ENCODE data around the gene BTD. TPM values are rescaled to one million over a fixed set of nuclear protein-coding genes. Genes with fewer than 3 reads are reported as not detected.

Gene BTD
- polyA plus RNA-seq, 5 donors = 12.2 to 18.5 (median 15.9) TPM

GRCh38 chr3:15659254-15659975 is 57.9 kb downstream of the BTD start:
- DNase-seq = no peak

GRCh38 chr3:15660055-15660935 is 58.8 kb downstream of the BTD start:
- DNase-seq = no peak

- DNase-seq = no peak
Measured at GRCh38 chr3:15664144-15664543, 62.6 kb downstream of the BTD start.

- no peak for DNase-seq
Measured at GRCh38 chr3:15665510-15666150, 64.1 kb downstream of the BTD start.

- no peak for DNase-seq
Measured at GRCh38 chr3:15666277-15666676, 64.7 kb downstream of the BTD start.

- DNase-seq = no peak
Measured at GRCh38 chr3:15667484-15667883, 65.9 kb downstream of the BTD start.

- no peak for DNase-seq
Measured at GRCh38 chr3:15673536-15673935, 72.0 kb downstream of the BTD start.

- DNase-seq = no peak
Measured at GRCh38 chr3:15676259-15676658, 74.7 kb downstream of the BTD start.

- no peak for DNase-seq
Measured at GRCh38 chr3:15679306-15679705, 77.8 kb downstream of the BTD start.

GRCh38 chr3:15681668-15682067 is 80.1 kb downstream of the BTD start:
- DNase-seq = no peak

- DNase-seq = peak; percentile 44 to 63
Measured at GRCh38 chr3:15682561-15683185, 81.1 kb downstream of the BTD start.

GRCh38 chr3:15683253-15683652 is 81.7 kb downstream of the BTD start:
- DNase-seq = no peak

GRCh38 chr3:15685927-15686326 is 84.4 kb downstream of the BTD start:
- no peak for DNase-seq

GRCh38 chr3:15690230-15690629 is 88.7 kb downstream of the BTD start:
- DNase-seq = no peak

- DNase-seq = no peak
Measured at GRCh38 chr3:15690748-15691147, 89.2 kb downstream of the BTD start.

- no peak for DNase-seq
Measured at GRCh38 chr3:15693355-15693754, 91.8 kb downstream of the BTD start.

GRCh38 chr3:15694628-15695027 is 93.1 kb downstream of the BTD start:
- DNase-seq = no peak

Other genes with a start within 250 kb of the BTD start
- gene METTL6, start 174.2 kb upstream of the BTD start, polyA plus RNA-seq (ENCODE audit: insufficient read depth in 1 of 5, insufficient read length in 5 of 5, low replicate concordance in 1 of 5) = 10 to 100 TPM; 24.7 to 39.6 (median 34.9) TPM
- 10 to 100 TPM; 16.5 to 20.0 (median 18.5) TPM for gene EAF1, start 174.1 kb upstream of the BTD start, polyA plus RNA-seq (ENCODE audit: insufficient read depth in 1 of 5, insufficient read length in 5 of 5, low replicate concordance in 1 of 5)
- 10 to 100 TPM in 1 of 5 donors, 1 to 10 TPM in 4; 7.4 to 12.7 (median 9.0) TPM for gene COLQ, start 80.0 kb upstream of the BTD start, polyA plus RNA-seq (ENCODE audit: insufficient read depth in 1 of 5, insufficient read length in 5 of 5, low replicate concordance in 1 of 5)
- gene HACL1, start 176 bp upstream of the BTD start, polyA plus RNA-seq (ENCODE audit: insufficient read depth in 1 of 5, insufficient read length in 5 of 5, low replicate concordance in 1 of 5) = 10 to 100 TPM; 16.0 to 22.4 (median 19.1) TPM
- gene ANKRD28, start 196.2 kb downstream of the BTD start, polyA plus RNA-seq (ENCODE audit: insufficient read depth in 1 of 5, insufficient read length in 5 of 5, low replicate concordance in 1 of 5) = 10 to 100 TPM; 24.7 to 48.8 (median 40.4) TPM

All from right lung (tissue), 5 donors.